ENCODE measurements around the gene MLN.

- TF ChIP-seq POLR2A (IDR thresholded peaks at IDR 0.05; ENCODE audit: low read depth, low read length) (no peak), TAF1 (IDR thresholded peaks at IDR 0.05; ENCODE audit: borderline replicate concordance, low read depth, low read length) (no peak), POLR2AphosphoS5 (IDR thresholded peaks at IDR 0.05; ENCODE audit: low read depth, low read length) (no peak)
Observed at GRCh38 chr6:33744895-33745546, 58.8 kb downstream of the MLN start.
